ENCODE results near the gene SLC16A10. TPM values are rescaled to one million over a fixed set of nuclear protein-coding genes. Genes with fewer than 3 reads are reported as not detected.

Gene SLC16A10
- total RNA-seq, 3 donors from 2014 or later: 1.3 to 5.4 (median 1.8) TPM

DNA sequence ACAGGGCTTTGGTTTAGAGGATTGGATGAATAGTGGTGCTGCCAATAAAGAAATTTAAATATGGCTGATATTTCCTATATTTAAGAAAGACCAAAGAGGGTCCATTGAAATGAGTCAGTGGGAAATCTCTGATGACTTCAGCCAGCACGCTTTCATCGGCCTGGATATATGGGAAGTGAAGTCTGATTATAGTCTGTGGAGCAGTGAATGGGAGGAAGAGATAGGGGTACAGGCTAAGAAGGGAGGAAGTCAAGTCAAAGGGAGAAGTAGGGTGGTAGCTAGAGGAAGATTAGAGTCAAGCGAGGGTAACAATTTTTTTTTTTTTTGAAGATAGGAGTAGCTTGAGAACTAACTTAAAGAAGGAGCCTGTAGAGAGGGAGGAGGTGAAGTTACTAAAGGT, 22.7 kb downstream of the SLC16A10 start:
- Histone ChIP-seq H3K27ac (no peak overlapping the region), H3K36me3 (no peaks in the 10 kb centered on the region), H3K4me1 (no peaks in the 10 kb centered on the region), H3K9me3 (peaks cover 0 to 4% of the 10 kb centered on the region in 2 donors), H3K27me3 (no peaks in the 10 kb centered on the region), H3K4me3 (no peak overlapping the region)
- TF ChIP-seq POLR2A (IDR thresholded peaks at IDR 0.05) (no peak), POLR2AphosphoS5 (IDR thresholded peaks at IDR 0.05) (no peak)
- TF ChIP-seq, protein P1, sequence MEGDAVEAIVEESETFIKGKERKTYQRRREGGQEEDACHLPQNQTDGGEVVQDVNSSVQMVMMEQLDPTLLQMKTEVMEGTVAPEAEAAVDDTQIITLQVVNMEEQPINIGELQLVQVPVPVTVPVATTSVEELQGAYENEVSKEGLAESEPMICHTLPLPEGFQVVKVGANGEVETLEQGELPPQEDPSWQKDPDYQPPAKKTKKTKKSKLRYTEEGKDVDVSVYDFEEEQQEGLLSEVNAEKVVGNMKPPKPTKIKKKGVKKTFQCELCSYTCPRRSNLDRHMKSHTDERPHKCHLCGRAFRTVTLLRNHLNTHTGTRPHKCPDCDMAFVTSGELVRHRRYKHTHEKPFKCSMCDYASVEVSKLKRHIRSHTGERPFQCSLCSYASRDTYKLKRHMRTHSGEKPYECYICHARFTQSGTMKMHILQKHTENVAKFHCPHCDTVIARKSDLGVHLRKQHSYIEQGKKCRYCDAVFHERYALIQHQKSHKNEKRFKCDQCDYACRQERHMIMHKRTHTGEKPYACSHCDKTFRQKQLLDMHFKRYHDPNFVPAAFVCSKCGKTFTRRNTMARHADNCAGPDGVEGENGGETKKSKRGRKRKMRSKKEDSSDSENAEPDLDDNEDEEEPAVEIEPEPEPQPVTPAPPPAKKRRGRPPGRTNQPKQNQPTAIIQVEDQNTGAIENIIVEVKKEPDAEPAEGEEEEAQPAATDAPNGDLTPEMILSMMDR (IDR thresholded peaks at IDR 0.05): no peak
- intact Hi-C loops (cut with DNase I; ENCODE audit: low total_unique reads): no loop called here
- no peak for DNase-seq (ENCODE audit: low spot score in 2 of 2)

DNA sequence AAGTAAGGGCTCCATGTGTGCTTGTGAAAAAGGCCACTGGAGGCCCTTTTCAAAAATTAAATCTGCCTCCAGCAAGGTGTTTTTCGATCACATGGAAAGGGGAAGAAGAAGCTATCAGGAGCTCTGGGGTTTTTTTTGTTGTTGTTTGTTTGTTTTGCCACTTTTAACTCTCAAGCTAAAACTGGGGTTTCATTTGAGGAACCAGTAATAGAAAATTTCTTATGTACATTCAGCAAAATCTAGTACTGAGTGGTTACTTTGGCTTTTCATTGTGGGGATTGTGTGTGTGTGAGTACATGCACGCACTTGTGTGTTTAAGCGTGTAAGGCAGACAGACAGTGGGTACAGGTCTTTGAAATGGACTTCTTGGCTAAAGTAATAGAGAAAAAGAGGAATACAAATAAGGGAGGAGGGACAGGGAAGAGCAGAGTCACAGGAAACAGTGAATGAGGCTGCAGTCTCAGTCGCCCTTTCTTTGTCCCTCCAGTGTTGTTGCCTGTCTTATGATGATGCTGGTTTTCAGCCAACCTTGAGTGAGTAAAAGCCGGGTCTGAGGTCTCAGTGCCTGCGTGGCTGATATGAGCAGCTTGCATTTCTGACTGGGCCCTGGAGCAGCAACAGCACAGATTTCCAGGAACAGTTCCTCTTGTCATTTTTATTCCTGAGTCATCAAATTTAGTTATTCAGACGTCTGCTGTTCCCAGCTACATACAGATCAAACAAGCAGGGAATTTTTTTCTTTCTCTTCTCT, 26.2 kb downstream of the SLC16A10 start:
- no peak for DNase-seq (ENCODE audit: low spot score in 2 of 2)

DNA sequence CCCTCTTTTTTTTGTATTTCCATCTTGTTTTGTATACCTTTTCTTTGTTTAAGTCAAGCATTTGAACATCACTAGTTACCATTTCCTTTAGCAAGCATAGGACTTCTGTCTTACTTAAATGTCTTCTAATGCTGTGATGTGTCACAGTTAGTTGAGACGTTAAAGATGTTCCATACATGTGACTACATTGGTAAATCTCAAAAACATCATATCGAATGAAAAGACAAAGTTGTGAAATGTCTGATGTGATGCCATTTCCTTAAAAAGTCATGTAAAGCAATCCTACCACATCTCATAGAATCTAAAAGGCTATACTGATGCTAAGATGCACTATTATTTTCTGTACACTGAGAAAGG, 26.8 kb downstream of the SLC16A10 start:
- no peak overlapping the region for H3K27ac ChIP-seq
- no peak for TF ChIP-seq POLR2A (IDR thresholded peaks at IDR 0.05)
- TF ChIP-seq, protein P1 (IDR thresholded peaks at IDR 0.05): no peak
- no peak for TF ChIP-seq POLR2AphosphoS5 (IDR thresholded peaks at IDR 0.05)
- no peaks in the 10 kb centered on the region for H3K27me3 ChIP-seq
- H3K36me3 ChIP-seq: no peaks in the 10 kb centered on the region
- no peaks in the 10 kb centered on the region for H3K9me3 ChIP-seq
- intact Hi-C loops (cut with DNase I; ENCODE audit: low total_unique reads): no loop called here
- DNase-seq (ENCODE audit: low spot score in 2 of 2): no peak
- H3K4me1 ChIP-seq: no peaks in the 10 kb centered on the region
- H3K4me3 ChIP-seq: no peak overlapping the region

More for the DNA sequence above, 26.2 kb downstream of the SLC16A10 start:
- Histone ChIP-seq H3K27ac (no peak overlapping the region), H3K27me3 (no peaks in the 10 kb centered on the region), H3K4me3 (no peak overlapping the region), H3K36me3 (no peaks in the 10 kb centered on the region), H3K4me1 (no peaks in the 10 kb centered on the region), H3K9me3 (no peaks in the 10 kb centered on the region)
- intact Hi-C loops (cut with DNase I; ENCODE audit: low total_unique reads): no loop called here
- TF ChIP-seq, protein P1 (IDR thresholded peaks at IDR 0.05): no peak
- TF ChIP-seq POLR2AphosphoS5 (IDR thresholded peaks at IDR 0.05) (no peak), POLR2A (IDR thresholded peaks at IDR 0.05) (no peak)

DNA sequence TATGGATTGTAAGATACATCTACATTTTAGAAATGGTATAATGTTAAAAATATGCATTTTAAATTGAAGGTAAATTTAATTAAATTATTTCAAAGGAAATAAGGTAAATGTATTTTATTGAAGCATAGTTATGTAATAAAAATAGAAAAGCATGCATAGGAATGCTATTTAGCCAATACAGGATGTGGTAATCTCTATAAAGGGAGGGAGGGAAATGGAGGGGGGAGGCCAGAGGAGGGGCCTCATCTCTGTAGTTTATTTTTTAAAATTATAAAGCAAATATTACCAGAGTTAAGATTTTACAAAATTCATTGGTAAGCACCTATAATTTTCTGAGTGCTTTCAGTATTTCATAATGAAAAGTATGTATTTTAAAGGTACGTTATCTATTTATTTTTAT, 27.2 kb downstream of the SLC16A10 start:
- Histone ChIP-seq H3K4me3 (no peak overlapping the region), H3K27ac (no peak overlapping the region), H3K27me3 (no peaks in the 10 kb centered on the region), H3K9me3 (no peaks in the 10 kb centered on the region), H3K36me3 (no peaks in the 10 kb centered on the region), H3K4me1 (no peaks in the 10 kb centered on the region)
- no peak for TF ChIP-seq POLR2AphosphoS5 (IDR thresholded peaks at IDR 0.05)
- no peak for TF ChIP-seq POLR2A (IDR thresholded peaks at IDR 0.05)
- TF ChIP-seq, protein P1 (IDR thresholded peaks at IDR 0.05): no peak
- intact Hi-C loops (cut with DNase I; ENCODE audit: low total_unique reads): no loop called here
- no peak for DNase-seq (ENCODE audit: low spot score in 2 of 2)

- H3K27me3 ChIP-seq: no peaks in the 10 kb centered on the region
- intact Hi-C loops (cut with DNase I; ENCODE audit: low total_unique reads): no loop called here
- H3K27ac ChIP-seq: no peak overlapping the region
- TF ChIP-seq POLR2AphosphoS5 (IDR thresholded peaks at IDR 0.05) (no peak), POLR2A (IDR thresholded peaks at IDR 0.05) (no peak)
- TF ChIP-seq, protein P1 (IDR thresholded peaks at IDR 0.05): no peak
- H3K36me3 ChIP-seq: no peaks in the 10 kb centered on the region
- no peak overlapping the region for H3K4me3 ChIP-seq
- DNase-seq (ENCODE audit: low spot score in 2 of 2): no peak
- no peaks in the 10 kb centered on the region for H3K9me3 ChIP-seq
- H3K4me1 ChIP-seq: no peaks in the 10 kb centered on the region
These were observed 31.5 kb downstream of the SLC16A10 start for GRCh38 chr6:111118826-111119225.

Data from breast epithelium (tissue), 4 donors.